ENCODE measurements around the gene RASAL3.

RASAL3 gene

GRCh38 chr19:15449620-15450527 lies 14.5 kb downstream of the RASAL3 start, which contains the start of gene WIZ:
WIZ (minus strand) TSS chr19:15449956; CDS start chr19:15448307, 1,649 bp downstream.
- peak; percentile 76 to 84 for DNase-seq (ENCODE audit: low read depth in 1 of 2, low spot score in 1 of 2)

- no peak for DNase-seq (ENCODE audit: low read depth in 1 of 2, low spot score in 1 of 2)
Measured at GRCh38 chr19:15448778-15449619, 15.3 kb downstream of the RASAL3 start.

GRCh38 chr19:15448044-15448777 lies 16.1 kb downstream of the RASAL3 start:
- DNase-seq (ENCODE audit: low read depth in 1 of 2, low spot score in 1 of 2), result no peak

GRCh38 chr19:15447057-15447456 lies 17.3 kb downstream of the RASAL3 start:
- no peak for DNase-seq (ENCODE audit: low read depth in 1 of 2, low spot score in 1 of 2)

GRCh38 chr19:15445807-15446376 lies 18.5 kb downstream of the RASAL3 start:
- no peak for DNase-seq (ENCODE audit: low read depth in 1 of 2, low spot score in 1 of 2)

GRCh38 chr19:15445227-15445605 lies 19.1 kb downstream of the RASAL3 start:
- DNase-seq (ENCODE audit: low read depth in 1 of 2, low spot score in 1 of 2), result no peak

GRCh38 chr19:15444505-15445226 lies 19.7 kb downstream of the RASAL3 start:
- no peak for DNase-seq (ENCODE audit: low read depth in 1 of 2, low spot score in 1 of 2)

- DNase-seq (ENCODE audit: low read depth in 1 of 2, low spot score in 1 of 2), result no peak
Measured at GRCh38 chr19:15443838-15444237, 20.5 kb downstream of the RASAL3 start.

GRCh38 chr19:15443325-15443724 lies 21.0 kb downstream of the RASAL3 start:
- DNase-seq (ENCODE audit: low read depth in 1 of 2, low spot score in 1 of 2), result no peak

GRCh38 chr19:15442142-15442920 lies 22.0 kb downstream of the RASAL3 start:
- no peak for DNase-seq (ENCODE audit: low read depth in 1 of 2, low spot score in 1 of 2)

- no peak for DNase-seq (ENCODE audit: low read depth in 1 of 2, low spot score in 1 of 2)
Measured at GRCh38 chr19:15441317-15441716, 23.0 kb downstream of the RASAL3 start.

GRCh38 chr19:15439821-15440641 lies 24.3 kb downstream of the RASAL3 start:
- no peak for DNase-seq (ENCODE audit: low read depth in 1 of 2, low spot score in 1 of 2)

- no peak for DNase-seq (ENCODE audit: low read depth in 1 of 2, low spot score in 1 of 2)
Measured at GRCh38 chr19:15439078-15439799, 25.1 kb downstream of the RASAL3 start.

GRCh38 chr19:15438577-15438976 lies 25.8 kb downstream of the RASAL3 start:
- no peak for DNase-seq (ENCODE audit: low read depth in 1 of 2, low spot score in 1 of 2)

GRCh38 chr19:15438124-15438496 lies 26.2 kb downstream of the RASAL3 start:
- no peak for DNase-seq (ENCODE audit: low read depth in 1 of 2, low spot score in 1 of 2)

- DNase-seq (ENCODE audit: low read depth in 1 of 2, low spot score in 1 of 2), result no peak
Measured at GRCh38 chr19:15437355-15438123, 26.8 kb downstream of the RASAL3 start.

GRCh38 chr19:15436826-15437110 lies 27.6 kb downstream of the RASAL3 start:
- DNase-seq (ENCODE audit: low read depth in 1 of 2, low spot score in 1 of 2), result no peak

All from stimulated activated CD4-positive, alpha-beta T cell treated with anti-CD3 and anti-CD28 coated beads, Interleukin-15, amount 100 ng/mL, for 1 hour (primary cell).